Ascending aorta (tissue), 2 donors: ENCODE data around the gene ZBTB7C. TPM values are rescaled to one million over a fixed set of nuclear protein-coding genes. Genes with fewer than 3 reads are reported as not detected.

Source experiments
- DNase-seq, 2 donors: peaks; one replicate each; pipeline ENCODE4 v3.0.0-alpha.2; 2019; ENCODE audit warnings: low spot score in 2 of 2
- H3K27ac ChIP-seq, 2 donors: fragments of 200-600 bp; sonication (generic); one replicate each; pipeline ENCODE4 v1.5.1; 2016 to 2017; ENCODE audit warnings: mild to moderate bottlenecking in 1 of 2
- H3K27me3 ChIP-seq: fragments of 200-600 bp; sonication (generic); one replicate; pipeline ENCODE4 v1.5.1; 2017
- H3K36me3 ChIP-seq, 2 donors: fragments of 200-600 bp; sonication (generic); one replicate each; pipeline ENCODE4 v1.5.1; 2016
- H3K4me1 ChIP-seq, 2 donors: fragments of 200-600 bp; sonication (generic); one replicate each; pipeline ENCODE4 v1.5.1; 2016 to 2017; ENCODE audit warnings: mild to moderate bottlenecking in 1 of 2
- H3K4me3 ChIP-seq, 2 donors: fragments of 200-600 bp; sonication (generic); one replicate each; pipeline ENCODE4 v1.5.1; 2016 to 2017; ENCODE audit warnings: mild to moderate bottlenecking in 1 of 2
- H3K9me3 ChIP-seq, 2 donors: fragments of 200-600 bp; sonication (generic); one replicate each; pipeline ENCODE4 v1.5.1; 2016
- intact Hi-C: fragments of 100-400 bp; cut with DNase I; formaldehyde crosslinking; loops from one replicate; pipeline ENCODE4 v1.15.1; 2023
- total RNA-seq: library from RNA; depleted of rRNA; stranded (reverse); fragments of >200 nt; gene quantifications from one replicate; pipeline ENCODE4 v1.1.0, GENCODE V29; 2016
- TF ChIP-seq, protein P1 (sequence below), 3 experiments: fragments of 200-600 bp in 2 of 3; fragments of 450-650 bp in 1 of 3; sonication (generic) in 2 of 3; IDR thresholded peaks; one replicate each; pipeline ENCODE4 v1.5.1; 2016 to 2019; ENCODE audit warnings: antibody characterized with exemption in 3 of 3, mild to moderate bottlenecking in 1 of 3, moderate library complexity in 1 of 3

Gene ZBTB7C
- total RNA-seq, 1 donor from 2014 or later = 8.1 TPM

DNA sequence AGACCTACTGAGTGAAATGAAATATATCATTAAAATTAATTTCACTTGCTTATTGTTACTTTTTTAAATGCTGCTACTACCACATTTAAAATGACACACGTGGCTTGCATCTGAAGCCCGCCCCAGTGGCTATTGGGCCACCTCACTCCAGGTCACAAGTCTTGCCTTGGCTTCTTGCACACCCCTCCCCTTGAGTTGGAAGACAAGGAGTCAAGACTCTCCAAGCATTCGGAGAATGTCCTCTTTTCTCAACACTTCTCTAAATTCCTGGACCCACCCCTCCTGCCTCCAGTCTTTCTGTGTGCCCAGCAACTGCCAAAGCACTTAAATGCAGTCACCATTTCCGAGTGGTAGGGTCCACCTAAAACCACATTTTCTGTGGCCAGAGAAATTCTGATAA is 73.4 kb downstream of the ZBTB7C start:
- Histone ChIP-seq H3K27me3 (no peaks in the 10 kb centered on the region), H3K4me1 (peaks cover 0 to 7% of the 10 kb centered on the region in 2 donors), H3K4me3 (no peak overlapping the region), H3K9me3 (no peaks in the 10 kb centered on the region), H3K36me3 (no peaks in the 10 kb centered on the region), H3K27ac (peak overlapping the region in 1 of 2 donors; percentile 59)
- TF ChIP-seq, protein P1, sequence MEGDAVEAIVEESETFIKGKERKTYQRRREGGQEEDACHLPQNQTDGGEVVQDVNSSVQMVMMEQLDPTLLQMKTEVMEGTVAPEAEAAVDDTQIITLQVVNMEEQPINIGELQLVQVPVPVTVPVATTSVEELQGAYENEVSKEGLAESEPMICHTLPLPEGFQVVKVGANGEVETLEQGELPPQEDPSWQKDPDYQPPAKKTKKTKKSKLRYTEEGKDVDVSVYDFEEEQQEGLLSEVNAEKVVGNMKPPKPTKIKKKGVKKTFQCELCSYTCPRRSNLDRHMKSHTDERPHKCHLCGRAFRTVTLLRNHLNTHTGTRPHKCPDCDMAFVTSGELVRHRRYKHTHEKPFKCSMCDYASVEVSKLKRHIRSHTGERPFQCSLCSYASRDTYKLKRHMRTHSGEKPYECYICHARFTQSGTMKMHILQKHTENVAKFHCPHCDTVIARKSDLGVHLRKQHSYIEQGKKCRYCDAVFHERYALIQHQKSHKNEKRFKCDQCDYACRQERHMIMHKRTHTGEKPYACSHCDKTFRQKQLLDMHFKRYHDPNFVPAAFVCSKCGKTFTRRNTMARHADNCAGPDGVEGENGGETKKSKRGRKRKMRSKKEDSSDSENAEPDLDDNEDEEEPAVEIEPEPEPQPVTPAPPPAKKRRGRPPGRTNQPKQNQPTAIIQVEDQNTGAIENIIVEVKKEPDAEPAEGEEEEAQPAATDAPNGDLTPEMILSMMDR (IDR thresholded peaks at IDR 0.05) = no peak
- DNase-seq = no peak
- intact Hi-C loops = loop anchor here (5.0 kb wide), 1 partner anchor 309 kb away; no protein-coding TSS in a partner anchor

DNA sequence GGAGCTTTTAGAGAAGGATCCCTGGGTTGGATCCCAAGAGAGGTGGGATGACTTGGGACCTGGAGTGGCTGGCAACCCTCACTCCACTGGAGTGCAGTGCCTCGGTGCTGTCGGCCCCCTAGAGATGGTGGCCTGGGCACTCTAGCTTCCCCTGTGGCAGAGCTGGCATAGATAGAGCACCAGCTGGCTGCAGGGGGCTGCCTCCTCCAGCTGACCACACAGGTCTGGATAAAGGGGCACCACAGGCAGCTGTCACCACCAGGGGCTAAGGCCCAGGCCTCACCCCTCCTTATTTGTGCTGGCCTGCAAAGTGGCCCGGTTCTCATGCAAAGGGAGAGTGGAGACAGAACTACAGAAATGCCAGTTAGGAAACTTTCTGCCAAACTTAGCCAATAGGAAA is 74.3 kb downstream of the ZBTB7C start:
- no peaks in the 10 kb centered on the region for H3K36me3 ChIP-seq
- no peak overlapping the region for H3K27ac ChIP-seq
- no peaks in the 10 kb centered on the region for H3K27me3 ChIP-seq
- no peak for DNase-seq
- TF ChIP-seq, protein P1 (IDR thresholded peaks at IDR 0.05) = no peak
- H3K4me1 ChIP-seq = peaks cover 4 to 12% of the 10 kb centered on the region in 2 donors
- no peaks in the 10 kb centered on the region for H3K9me3 ChIP-seq
- intact Hi-C loops = loop anchor here (5.0 kb wide), 1 partner anchor 308 kb away; no protein-coding TSS in a partner anchor
- no peak overlapping the region for H3K4me3 ChIP-seq

DNA sequence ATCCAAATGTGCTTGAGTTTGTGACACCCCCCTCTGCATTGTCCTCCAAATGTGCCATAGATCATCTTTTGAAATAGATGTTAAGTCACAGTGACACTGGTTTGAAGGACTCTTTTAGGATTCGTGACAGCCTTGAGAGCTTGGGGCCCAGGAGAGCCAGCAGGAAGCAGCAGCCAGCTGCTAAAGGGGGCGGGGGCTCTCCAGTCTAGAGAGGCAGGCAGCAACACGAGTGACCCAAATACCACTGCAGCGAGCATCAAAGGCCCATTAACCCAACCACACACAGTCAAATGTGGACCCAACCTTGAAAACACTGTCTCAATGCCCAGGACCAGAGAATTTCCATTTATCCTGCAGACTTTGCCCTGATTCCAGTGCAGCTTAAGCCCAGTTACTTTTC is 75.6 kb downstream of the ZBTB7C start:
- no peaks in the 10 kb centered on the region for H3K36me3 ChIP-seq
- TF ChIP-seq, protein P1 (IDR thresholded peaks at IDR 0.05) = no peak
- no peak for DNase-seq
- H3K9me3 ChIP-seq = no peaks in the 10 kb centered on the region
- no peak overlapping the region for H3K27ac ChIP-seq
- intact Hi-C loops = no loop called here
- no peaks in the 10 kb centered on the region for H3K27me3 ChIP-seq
- H3K4me3 ChIP-seq = no peak overlapping the region
- H3K4me1 ChIP-seq = peaks cover 7 to 23% of the 10 kb centered on the region in 2 donors

- intact Hi-C loops = loop anchor here (2.0 kb wide), 1 partner anchor 78 kb away; the partner anchor contains the start of gene ZBTB7C
- Histone ChIP-seq H3K27ac (peak overlapping the region; percentile 24 to 58), H3K36me3 (no peaks in the 10 kb centered on the region), H3K4me1 (peaks cover 7 to 19% of the 10 kb centered on the region in 2 donors), H3K27me3 (no peaks in the 10 kb centered on the region), H3K4me3 (no peak overlapping the region), H3K9me3 (no peaks in the 10 kb centered on the region)
- TF ChIP-seq, protein P1 (IDR thresholded peaks at IDR 0.05) = no peak
- DNase-seq = no peak
Measured at GRCh38 chr18:48330016-48330991, 78.9 kb downstream of the ZBTB7C start.

DNA sequence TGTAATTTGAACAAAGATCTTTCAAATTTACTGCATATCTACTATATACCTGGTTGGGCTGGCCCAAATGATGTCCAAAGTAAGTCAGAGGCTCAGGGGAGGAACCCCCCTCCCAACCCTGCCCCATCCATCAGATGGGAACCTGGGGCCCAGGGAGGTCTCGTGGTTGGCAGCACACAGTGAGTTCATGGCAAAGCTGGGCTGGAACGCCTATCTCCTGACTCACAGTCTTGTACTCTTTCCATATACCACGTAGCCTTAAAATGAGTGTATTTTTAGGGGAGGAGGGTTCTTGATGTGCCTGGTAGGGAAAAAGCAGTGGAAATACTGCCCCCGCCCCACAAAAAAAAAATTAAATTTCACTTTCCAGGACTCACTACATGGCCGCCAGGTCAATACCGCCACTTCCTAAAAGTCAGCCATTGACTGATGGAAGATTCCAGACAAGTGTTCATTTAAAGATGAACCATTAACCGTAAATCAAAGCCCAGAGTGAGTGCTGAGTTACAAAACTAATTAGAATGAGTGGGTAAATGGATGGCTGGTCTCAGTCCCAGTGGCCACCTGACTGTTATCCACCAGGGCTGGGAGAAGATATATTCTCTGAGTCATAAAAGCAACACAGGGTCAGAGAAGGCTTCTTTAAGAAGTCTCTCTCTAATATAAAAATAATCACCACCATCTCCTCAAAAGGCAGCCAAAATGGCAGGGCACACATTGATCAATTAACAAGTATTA is 80.5 kb downstream of the ZBTB7C start:
- DNase-seq = no peak
- Histone ChIP-seq H3K4me3 (no peak overlapping the region), H3K4me1 (peaks cover 7 to 19% of the 10 kb centered on the region in 2 donors), H3K27me3 (no peaks in the 10 kb centered on the region), H3K9me3 (no peaks in the 10 kb centered on the region), H3K27ac (peak overlapping the region; percentile 10 to 67), H3K36me3 (no peaks in the 10 kb centered on the region)
- intact Hi-C loops = no loop called here
- TF ChIP-seq, protein P1 (IDR thresholded peaks at IDR 0.05) = no peak
